ENCODE results near the gene MAN2A2.
"Not testable (repeated sequence)": the region's sequence is repeated elsewhere in the genome, so short reads cannot be mapped to it uniquely, and the experiment has no call there.

MAN2A2 gene

GRCh38 chr15:90871139-90871715 is 31.9 kb upstream of the MAN2A2 start:
- DNase-seq (ENCODE audit: extremely low read depth in 1 of 2, low read depth in 1 of 2): no peak

DNA sequence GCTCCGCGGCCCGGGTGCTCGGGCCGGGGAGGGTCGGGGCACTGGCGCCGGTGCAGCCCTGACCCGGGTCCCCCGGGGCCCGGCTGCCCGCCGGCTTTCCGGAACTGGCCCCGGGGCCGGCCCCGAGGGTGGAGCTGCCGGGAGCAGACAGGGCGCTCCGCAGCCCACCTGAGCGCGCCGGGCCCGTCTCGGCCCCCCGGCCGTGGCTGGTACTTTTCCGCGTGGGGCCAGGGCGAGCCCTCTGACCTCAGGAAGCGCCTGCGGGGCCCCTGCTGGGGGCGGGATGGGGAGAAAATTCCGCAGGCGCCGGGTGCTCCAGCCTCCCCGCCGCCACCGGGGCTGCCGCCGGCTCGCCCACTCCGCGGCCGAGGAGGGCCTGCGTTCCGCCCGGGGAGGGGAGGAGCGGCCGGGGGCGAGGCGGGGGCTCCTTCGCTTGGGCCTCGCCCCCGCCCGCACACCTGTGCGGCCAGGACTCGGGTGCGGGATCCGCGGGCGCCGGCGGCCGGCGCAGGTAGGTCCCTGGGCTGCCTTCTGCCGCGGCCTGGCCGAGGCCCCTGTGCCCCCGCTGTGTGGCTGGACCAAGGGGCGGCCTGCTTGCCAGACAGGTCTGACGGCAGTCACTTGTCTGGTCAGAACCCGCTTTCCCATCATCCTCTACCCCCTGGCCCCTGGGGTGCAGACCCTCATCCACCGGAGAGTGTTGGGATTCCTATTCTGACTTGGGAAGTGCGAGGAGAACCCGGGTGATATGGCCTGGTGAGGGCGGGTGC is 31.2 kb upstream of the MAN2A2 start:
- no peak for DNase-seq (ENCODE audit: extremely low read depth in 1 of 2, low read depth in 1 of 2)

- peak in 1 of 2 donors; percentile 75 for DNase-seq (ENCODE audit: extremely low read depth in 1 of 2, low read depth in 1 of 2)
These were observed 30.5 kb upstream of the MAN2A2 start for GRCh38 chr15:90872486-90873184.

DNA sequence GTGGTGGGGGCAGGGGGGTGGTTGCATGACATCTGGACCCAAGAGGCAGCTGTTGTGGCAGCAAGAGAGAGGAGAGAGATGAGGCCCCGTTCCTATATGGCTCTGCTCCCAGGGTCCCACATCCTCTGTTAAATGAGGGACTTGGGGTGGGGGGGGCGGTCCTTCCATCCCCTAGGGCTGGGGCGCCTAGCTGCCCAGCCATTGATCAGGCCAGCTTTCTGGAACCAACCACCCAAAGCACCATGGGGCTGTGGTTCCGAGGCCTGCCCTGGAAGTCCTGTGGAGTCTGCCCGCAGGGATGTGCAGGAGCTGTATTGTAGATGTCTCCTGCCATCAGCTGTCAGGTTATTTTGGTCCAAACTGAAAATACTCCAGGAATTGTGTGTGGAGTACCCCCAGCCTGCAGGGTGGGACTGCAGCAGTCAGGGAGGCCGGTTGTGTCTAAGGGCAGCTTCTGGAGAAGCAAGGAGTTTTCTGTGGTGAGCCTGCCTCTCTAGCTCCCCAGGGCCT is 29.6 kb upstream of the MAN2A2 start:
- no peak for DNase-seq (ENCODE audit: extremely low read depth in 1 of 2, low read depth in 1 of 2)

GRCh38 chr15:90873998-90874605 is 29.0 kb upstream of the MAN2A2 start:
- DNase-seq (ENCODE audit: extremely low read depth in 1 of 2, low read depth in 1 of 2): no peak

DNA sequence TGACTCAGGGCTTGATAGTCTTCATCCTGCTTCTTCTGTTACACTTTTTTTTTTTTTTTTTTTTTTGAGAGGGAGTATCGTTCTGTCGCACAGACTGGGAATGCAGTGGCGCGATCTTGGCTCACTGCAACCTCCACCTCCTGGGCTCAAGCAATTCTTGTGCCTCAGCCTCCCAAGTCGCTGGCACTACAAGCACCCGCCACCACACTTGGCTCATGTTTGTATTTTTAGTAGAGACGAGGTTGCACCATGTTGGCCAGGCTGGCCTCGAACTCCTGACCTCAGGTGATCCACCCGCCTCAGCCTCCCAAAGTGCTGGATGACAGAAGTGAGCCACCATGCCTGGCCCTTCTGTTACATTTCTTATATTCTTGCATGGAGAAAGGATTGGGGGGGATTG is 28.1 kb upstream of the MAN2A2 start:
- not testable (repeated sequence) for DNase-seq (ENCODE audit: extremely low read depth in 1 of 2, low read depth in 1 of 2)

GRCh38 chr15:90875549-90875981 is 27.5 kb upstream of the MAN2A2 start:
- no peak for DNase-seq (ENCODE audit: extremely low read depth in 1 of 2, low read depth in 1 of 2)

GRCh38 chr15:90876046-90876445 is 27.1 kb upstream of the MAN2A2 start:
- no peak for DNase-seq (ENCODE audit: extremely low read depth in 1 of 2, low read depth in 1 of 2)

GRCh38 chr15:90876512-90877170 is 26.5 kb upstream of the MAN2A2 start:
- DNase-seq (ENCODE audit: extremely low read depth in 1 of 2, low read depth in 1 of 2): no peak

GRCh38 chr15:90877315-90877714 is 25.8 kb upstream of the MAN2A2 start:
- no peak for DNase-seq (ENCODE audit: extremely low read depth in 1 of 2, low read depth in 1 of 2)

DNA sequence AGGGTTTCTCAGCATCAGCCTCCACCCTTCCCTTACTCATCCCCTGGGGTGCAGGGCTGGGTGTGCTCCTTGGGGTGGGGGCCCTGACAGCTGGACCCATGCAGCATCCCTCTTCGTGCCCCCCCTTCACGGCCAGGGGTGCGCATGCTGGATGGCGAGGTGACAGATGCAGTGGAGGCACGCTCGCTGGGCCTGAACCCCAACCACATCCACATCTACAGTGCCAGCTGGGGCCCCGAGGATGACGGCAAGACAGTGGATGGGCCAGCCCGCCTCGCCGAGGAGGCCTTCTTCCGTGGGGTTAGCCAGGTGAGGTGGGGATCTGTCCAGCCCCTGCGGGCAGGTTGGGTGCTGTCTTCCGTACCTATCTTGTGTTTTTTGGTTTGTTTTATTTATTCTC is 25.1 kb upstream of the MAN2A2 start:
- no peak for DNase-seq (ENCODE audit: extremely low read depth in 1 of 2, low read depth in 1 of 2)

GRCh38 chr15:90878660-90879059 is 24.4 kb upstream of the MAN2A2 start:
- no peak for DNase-seq (ENCODE audit: extremely low read depth in 1 of 2, low read depth in 1 of 2)

GRCh38 chr15:90879730-90880366 is 23.3 kb upstream of the MAN2A2 start:
- no peak for DNase-seq (ENCODE audit: extremely low read depth in 1 of 2, low read depth in 1 of 2)

- no peak for DNase-seq (ENCODE audit: extremely low read depth in 1 of 2, low read depth in 1 of 2)
These were observed 22.5 kb upstream of the MAN2A2 start for GRCh38 chr15:90880381-90881145.

DNA sequence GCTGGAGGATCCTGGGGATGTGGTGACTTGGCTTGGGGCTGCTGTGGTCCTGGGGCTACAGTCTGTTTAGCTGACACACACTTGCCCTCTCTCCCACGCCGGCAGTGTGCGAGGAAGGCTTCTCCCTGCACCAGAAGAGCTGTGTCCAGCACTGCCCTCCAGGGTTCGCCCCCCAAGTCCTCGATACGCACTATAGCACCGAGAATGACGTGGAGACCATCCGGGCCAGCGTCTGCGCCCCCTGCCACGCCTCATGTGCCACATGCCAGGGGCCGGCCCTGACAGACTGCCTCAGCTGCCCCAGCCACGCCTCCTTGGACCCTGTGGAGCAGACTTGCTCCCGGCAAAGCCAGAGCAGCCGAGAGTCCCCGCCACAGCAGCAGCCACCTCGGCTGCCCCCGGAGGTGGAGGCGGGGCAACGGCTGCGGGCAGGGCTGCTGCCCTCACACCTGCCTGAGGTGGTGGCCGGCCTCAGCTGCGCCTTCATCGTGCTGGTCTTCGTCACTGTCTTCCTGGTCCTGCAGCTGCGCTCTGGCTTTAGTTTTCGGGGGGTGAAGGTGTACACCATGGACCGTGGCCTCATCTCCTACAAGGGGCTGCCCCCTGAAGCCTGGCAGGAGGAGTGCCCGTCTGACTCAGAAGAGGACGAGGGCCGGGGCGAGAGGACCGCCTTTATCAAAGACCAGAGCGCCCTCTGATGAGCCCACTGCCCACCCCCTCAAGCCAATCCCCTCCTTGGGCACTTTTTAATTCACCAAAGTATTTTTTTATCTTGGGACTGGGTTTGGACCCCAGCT is 21.7 kb upstream of the MAN2A2 start:
- no peak for DNase-seq (ENCODE audit: extremely low read depth in 1 of 2, low read depth in 1 of 2)

- DNase-seq (ENCODE audit: extremely low read depth in 1 of 2, low read depth in 1 of 2): no peak
These were observed 21.0 kb upstream of the MAN2A2 start for GRCh38 chr15:90881978-90882721.

DNA sequence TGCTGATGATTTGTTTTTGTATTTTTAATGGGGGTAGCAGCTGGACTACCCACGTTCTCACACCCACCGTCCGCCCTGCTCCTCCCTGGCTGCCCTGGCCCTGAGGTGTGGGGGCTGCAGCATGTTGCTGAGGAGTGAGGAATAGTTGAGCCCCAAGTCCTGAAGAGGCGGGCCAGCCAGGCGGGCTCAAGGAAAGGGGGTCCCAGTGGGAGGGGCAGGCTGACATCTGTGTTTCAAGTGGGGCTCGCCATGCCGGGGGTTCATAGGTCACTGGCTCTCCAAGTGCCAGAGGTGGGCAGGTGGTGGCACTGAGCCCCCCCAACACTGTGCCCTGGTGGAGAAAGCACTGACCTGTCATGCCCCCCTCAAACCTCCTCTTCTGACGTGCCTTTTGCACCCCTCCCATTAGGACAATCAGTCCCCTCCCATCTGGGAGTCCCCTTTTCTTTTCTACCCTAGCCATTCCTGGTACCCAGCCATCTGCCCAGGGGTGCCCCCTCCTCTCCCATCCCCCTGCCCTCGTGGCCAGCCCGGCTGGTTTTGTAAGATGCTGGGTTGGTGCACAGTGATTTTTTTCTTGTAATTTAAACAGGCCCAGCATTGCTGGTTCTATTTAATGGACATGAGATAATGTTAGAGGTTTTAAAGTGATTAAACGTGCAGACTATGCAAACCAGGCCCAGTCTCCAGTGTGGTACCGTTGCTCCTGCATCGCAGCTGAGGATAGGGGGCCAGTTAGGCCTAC is 20.1 kb upstream of the MAN2A2 start:
- DNase-seq (ENCODE audit: extremely low read depth in 1 of 2, low read depth in 1 of 2): no peak
